Measurements from ENCODE around the gene CFAP61.

The CFAP61 gene

DNA sequence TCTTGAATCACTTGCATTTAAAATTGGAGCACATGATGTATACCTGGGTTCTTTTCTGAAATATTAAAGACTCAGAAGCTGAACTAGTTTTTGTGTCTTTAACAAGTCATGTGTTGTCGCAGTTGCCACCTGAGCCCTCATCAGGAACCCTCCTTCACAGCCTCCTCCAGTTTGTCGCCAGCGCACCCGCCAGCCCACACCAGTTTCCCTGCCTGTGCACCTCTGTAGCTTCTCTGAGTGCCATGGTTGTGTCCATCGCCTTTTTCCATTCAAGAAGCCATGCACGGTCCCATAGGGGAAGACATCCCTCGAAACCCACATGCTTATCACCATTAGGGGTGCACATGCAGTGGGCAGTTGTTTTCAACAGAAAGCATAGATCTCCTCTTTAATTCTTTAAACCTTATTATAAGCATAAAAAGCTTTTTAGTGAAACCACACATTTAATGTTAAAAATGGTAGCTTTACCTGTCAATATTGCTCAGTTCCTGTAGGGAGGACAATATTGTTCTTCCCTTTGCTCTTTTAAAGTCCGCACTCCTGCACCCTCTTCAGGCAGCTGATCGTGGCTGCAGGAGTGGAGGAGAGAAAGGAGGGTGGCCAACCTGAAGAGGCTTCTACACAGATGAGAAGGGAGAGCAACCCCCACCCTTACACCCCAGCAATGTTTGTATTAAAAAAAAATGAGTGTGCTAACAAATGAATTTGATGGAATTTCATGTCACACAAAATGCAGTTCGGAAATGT, 121.9 kb downstream of the CFAP61 start:
- no peak for DNase-seq

DNA sequence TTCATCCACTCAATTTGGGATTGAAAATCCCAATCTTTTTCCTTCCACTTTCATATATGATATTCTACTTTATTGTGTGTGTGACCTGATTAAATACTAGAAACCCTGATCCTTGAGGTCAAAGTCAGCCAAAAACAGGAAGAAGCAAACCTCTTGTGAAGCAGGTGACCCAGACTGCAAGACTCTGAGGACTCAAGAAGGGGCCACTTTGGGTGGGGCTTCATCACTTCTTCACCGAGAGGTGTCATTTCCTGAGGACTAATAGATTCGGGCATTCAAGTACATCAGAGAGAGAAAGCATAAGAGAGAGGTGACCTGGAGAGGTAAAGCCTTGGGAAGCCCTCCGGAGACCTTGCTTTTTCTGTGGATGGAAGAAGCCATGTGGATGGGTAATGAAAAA, 129.0 kb downstream of the CFAP61 start:
- no peak for DNase-seq

DNA sequence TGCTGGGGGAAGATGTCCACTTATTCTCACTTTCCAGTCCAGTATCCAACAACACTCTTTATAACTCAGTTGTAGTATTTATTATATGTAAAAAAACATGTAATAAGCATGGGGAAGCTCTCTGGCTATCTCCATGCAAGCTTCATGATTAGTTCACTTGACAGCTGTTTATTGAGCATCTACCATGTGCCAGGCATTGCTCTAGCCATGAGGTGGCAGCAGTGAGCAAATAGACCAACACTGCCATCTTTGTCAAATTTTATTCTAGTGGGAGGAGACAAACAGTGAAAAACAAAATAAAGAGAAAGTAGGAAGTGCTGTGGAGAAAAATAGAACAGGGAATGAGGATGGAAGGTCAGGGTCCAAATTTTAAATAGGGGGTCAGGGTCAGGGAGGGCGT, 131.8 kb downstream of the CFAP61 start:
- DNase-seq, result no peak

DNA sequence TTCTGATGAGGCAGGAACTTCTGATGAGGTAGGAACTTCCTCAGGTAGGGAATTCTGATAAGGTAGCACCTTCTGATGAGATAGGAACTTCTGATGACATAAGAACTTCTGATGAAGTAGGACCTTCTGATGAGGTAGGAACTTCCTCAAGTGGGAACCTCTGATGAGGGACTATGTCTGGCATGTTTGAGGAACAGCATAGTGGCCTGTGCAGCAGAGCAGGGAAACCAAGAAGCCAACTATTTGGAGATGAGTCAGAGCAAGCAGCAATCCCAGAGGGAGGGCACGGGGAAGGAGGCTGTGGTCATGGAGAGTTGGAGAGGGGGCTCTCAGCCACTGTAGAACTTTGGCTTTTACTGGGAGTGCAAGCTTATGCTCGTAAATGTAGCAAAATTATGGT, 132.4 kb downstream of the CFAP61 start:
- no peak for DNase-seq

DNA sequence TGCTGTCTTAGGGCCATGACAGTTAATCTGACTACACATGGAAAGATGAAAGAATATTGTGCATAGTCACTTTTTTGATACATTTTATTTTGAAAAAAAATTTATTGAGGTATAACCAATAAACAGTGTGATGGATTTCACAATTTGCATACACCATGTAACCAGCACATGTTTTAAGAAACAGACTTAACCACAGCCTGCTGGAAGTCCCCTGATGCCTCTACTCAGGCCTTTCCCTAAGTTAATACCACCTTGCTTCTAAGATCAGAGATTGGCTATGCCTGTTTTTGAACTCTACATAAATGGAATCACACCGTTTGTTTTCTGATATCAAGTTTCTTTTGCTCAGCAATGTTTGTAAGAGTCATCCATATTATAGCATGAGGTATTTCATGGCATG, 136.3 kb downstream of the CFAP61 start:
- DNase-seq, result no peak

DNA sequence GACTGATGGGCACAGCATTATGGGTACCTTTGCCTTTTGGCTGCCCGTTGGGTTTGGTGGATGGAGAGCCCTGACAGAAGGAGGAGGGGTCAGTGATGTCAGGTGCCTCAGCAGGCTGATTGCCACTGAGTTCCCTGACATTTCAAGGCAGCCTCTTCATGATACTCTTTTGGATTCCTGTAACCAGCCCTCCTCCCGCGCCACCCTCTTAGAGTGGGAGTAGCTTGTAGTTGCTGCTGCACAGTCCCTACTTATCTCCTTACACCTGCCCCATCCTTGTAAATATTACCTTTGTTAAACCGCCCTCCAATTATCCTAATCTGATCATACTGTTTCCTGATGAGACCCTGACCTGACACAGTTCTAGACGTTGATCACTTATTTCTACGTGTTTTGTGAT, 140.0 kb downstream of the CFAP61 start:
- DNase-seq, result no peak

DNA sequence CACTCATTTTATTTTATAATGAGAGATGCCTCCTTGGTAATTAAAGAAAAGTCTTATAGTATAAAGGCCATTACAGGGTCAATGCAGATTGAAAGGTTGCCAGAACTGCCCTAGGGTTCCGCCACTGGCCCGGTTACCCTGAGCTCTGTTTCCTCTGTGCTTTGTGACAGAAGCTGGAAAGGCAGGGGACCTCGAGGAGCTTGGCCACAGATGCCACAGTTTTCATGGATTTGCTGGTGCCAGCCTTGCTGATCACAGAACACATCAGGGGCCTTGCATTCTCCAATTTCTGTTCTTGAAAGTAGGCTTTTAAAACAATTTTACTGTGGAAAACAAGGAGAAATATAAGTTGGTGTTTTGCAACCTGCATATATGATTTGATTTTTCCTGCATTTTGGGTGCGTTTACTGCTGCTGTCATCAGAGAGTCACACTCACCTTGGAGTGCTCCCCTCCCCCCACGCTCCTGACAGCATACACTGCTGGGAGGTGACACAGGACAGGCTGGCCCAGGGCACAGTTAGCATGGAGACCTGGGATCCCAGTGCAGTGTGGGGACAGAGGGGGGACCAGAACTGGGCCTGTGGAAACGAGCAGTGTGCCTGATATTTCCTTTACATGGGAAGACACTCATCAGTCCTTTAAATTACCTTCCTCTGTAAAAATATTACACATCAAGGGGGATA, 142.8 kb downstream of the CFAP61 start:
- DNase-seq, result peak in 1 of 2 experiments; percentile 71

DNA sequence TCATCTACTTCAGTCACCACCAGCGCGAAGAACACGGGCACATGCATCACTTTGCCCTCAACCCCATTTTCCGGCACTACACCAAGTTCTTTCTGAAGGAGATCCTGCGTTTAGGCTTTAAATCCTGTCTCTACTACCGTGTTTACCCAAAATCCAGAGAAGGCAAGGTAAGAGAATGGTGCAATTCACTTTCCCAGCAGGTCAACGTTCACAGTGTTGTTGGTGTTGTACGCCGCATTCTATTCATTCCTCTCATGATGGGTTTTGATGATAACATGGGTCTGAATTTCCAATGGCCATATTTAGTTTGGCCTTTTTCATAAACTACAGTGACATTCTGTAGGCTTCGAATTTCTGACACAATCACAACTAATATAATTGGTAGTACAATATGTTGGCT, 144.3 kb downstream of the CFAP61 start:
- DNase-seq, result no peak

DNA sequence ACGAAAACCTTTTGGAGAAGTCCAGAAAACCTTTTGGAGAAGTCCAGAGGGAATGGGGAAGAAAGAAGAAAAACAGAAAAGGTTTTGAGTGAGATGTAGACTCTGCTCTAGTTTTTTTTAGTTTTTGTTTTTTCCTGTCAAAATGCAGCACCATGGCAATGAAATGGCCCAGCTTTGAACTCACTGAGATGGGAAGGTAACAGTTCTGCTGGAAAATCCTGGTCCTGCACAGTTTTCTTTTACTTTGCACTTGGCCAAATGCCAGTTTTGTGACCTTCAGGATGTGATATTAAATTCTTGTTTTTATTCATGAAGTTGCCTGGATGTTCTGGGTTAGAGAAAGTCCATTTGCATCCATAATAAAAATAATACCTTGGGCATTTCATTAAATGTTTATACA, 145.7 kb downstream of the CFAP61 start:
- no peak for DNase-seq

DNA sequence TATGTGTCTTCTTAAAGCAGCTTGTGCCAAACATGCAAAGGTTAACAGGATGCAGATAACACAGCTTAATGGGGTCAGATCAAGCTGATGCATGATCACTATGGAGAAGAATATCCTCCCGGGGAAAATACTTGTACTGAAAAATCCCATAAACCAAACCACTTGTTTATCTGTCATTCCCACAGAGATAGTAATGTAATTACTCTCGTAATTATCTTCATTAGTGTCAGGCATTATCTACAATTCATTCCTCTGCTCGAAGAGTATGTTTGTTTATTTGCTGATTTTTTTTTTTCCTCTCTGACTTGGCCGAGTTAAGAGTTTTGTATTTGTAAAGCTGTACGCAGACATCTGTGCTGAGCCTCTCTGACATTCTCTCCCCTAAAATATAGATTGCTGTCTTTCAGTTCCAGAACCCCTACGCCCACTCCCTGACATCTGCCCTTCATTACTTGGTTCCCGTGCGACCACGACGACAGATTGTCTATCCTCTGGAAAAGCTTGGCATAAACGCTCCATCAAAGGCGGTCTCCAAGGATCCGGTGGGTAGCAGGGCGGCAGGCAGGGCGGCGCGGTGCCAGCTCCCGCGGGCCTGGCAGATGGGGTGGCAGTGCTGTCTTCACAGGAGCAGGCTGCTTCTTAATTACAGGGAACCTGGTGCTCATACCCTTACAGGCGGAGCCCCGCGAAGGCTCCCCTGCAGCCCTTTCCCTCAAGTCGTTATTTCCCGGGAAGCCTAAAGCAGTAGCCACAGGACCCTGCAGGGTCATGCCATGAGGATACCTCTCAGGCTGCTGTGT, 147.2 kb downstream of the CFAP61 start:
- DNase-seq, result peak; percentile 69 to 77

DNA sequence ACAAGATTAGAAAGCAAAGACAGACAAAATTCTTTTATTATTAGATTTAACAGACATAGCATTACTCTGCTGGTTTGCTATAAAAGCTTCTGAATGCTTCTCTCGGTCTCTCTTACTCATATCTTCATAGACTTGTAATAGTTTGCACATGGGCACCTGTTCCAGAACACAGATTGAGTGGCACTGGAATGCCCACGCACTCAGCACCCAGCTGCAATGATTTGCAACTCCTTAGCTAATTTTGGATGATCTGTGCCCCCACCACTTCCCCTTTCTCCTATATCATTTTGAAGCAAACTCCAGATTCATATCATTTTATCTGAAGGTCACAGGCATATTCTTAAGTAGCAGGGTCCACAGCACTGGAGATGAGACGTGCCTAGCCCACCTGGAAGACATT, 148.8 kb downstream of the CFAP61 start:
- no peak for DNase-seq

DNA sequence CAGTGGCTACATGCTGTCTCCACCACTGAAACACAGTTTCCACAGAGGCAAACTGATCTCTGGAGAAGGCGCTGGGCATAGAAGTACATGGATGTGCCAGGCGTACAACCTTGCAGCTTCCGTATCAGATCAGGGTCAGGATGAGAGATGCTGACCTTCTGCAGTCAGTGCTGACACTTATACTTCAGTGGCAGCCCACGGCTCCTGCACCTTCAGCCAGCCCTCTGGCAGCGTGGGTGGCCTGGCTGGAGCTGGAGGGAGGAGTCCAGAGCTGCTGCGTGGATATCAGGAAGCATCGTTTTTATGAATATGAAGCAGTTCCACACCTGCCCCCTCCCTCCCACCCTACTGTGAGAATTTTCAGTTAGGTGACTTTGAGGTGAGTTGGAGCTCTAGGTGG, 149.3 kb downstream of the CFAP61 start:
- DNase-seq, result no peak

DNA sequence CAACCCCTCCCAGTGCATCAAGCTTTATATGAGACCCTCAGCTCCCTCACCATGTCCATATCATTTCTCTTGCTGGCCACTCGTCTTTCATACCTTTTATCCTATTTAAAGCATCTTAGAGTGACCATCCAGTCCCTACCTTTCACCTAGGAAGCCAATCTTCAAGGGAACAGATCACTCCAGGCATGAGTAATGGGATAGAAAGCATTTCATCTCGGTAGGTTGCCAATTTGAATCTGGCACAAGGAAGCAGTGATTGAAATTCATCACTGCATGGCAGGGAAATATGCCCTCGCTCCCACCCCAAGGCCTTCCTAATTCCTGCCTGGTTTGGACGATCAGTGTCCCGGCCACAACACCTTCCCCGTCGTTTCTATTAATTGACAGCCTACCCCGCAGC, 150.4 kb downstream of the CFAP61 start:
- DNase-seq, result no peak

DNA sequence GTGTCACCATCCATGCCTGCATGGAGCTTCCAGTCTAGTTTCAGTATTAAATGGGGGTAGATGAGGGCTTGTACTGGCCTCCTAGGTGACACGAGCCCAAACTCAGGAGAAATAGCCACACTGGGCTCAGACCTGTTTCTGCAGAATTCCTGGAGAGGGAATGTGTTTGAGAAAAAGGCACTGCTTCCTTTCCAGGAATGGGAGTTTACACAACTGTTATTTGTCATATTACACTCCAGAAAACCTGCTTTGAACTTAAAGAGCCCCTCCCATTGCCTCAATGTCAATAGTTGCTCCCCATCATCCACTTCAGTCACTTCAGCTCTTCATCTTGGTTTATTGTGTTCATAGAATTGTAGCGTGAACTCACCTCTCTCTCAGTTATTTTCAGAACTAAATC, 151.5 kb downstream of the CFAP61 start:
- DNase-seq, result no peak

DNA sequence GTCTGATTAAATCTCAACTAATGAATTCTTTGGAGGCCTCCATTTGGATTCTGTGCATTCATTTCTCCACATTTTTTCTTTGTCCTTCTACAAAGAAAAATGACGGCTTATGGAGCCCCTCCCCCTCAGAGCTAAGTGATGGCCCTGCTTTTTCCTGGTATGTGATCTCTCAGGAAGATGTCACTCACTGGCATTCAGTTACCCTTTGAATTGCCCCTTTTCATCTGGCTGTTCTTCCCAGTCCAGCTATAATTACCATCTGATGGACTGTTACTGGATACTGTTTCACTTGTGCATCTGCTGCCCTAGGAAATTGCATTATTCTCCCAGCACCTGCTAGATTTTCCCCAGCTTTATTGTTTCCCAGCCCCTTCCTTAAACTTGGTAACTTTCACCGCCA, 151.9 kb downstream of the CFAP61 start:
- DNase-seq, result no peak

DNA sequence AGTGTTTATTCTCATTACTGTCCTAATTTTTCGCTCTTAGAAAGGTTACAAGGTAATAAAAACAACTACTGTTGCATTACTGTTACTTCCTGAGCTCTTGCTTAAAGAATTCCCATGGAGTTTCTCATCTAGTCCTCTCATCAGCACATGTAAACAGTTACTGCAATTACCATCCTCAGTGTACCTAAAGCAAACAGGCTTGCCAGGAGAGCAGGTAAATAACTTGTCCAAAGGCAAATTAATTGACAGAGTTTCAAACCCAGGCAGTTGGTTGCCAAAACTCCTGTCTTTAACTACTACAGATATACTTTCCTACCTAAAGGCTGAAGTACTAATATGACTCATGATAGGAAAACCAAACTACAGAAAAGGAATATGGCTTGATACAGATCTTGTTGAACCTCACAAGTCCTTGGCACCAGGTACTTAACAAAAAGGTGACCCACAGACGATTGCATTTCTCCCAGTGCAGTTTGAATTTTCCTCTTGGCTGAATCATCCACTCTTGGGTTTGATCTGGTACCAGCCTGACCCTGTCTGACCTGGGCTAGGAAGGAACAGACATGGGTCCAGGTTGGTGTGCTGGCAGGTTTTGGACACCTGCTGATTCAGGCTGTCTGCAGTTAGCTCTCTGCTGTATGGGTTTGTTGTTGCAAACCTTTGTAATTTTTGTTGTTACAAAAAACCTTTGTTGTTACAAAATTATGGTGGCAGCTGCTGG, 153.0 kb downstream of the CFAP61 start:
- DNase-seq, result no peak

DNA sequence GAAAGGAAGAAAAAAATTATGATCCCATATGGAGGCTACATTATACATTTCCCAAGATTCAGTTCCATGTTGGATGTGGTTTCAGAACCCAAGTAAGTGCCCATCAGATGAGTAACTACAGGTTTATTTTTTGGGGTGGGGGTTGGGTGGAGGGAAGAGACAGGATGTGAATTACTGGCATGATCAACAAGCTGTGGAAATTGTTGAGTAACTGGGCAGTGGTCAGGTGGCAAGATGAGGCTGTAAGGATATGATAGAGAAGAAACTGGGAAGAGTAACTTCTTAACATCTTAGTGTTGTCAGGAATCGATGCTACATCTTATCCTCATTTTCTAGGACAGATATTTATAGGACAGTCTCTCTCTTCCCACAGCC, 153.5 kb downstream of the CFAP61 start:
- DNase-seq, result no peak

DNA sequence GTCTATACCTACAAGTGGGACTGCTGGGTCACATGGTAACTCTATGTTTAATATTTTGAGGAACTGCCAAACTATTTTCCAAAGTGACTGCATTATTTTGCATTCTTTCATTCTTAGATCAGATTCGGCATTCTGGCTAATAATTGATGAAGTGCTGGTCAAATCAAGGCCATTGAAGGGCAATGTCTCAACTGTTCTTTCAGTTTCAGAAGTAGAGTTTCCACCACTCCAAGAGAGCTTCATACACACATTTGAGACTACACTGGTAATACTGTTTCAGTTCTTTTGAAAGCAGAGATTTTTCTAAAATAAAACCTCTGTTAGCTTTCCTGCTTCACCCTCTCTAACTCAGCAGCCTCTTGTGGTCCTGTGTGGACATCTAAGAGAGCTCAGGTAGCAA, 154.5 kb downstream of the CFAP61 start:
- DNase-seq, result no peak

DNA sequence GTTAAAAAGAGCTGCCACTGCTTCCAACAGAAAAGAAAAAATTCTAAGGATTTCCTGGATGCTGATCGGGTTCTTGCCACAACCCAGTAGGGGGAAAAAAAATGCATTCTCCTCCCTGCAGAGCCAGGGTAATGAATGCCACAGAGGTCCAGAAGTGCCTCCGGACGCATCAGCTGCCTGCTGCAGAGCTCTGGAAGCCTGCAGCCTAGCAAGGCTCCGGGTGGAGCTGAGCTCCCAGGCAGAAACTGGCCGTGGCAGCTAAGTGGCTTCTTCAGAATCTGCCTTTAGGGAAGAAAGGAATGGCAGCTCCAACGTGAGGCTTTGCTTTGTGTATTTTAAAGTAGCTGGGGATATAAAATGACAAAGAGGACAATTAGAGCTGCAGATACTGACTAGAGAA, 155.0 kb downstream of the CFAP61 start:
- DNase-seq, result no peak

DNA sequence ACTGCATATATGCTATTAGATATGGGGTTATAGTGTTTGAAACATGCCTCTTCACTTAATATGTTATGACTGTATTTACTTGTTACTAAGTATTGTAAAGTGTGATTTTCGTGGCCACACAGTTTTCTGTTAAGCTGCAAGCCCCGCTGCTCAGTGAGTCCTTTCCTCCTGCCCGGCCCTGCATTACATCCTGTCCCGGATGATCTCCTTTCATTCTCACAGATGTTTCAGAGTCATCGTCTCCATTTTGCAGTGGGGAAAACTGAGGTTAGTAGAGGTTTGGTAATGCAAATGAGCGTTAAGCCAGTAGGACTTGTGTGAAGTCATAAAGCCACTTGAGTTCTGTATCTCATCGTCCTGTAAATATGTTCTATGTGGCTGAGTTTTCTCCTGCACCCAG, 155.5 kb downstream of the CFAP61 start:
- no peak for DNase-seq

DNA sequence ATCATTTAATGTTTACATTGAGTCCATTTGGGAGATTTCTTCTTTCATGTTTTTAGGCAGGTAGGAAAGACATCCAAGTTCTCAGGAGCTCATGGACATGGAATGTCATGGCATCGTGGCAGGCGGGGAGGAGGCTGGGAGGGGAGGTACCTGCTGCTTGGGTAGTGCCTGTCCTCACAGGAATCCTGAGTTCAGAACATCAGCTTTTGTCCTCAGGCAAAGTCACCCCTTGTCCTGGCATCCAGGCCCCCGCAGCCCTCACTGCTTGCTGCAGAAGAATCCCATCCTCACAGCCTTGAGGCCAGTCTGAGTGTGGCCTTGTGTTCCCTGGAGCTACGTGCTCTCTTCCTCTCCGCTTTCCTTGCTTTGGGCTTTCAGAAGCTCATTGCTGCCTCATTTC, 157.4 kb downstream of the CFAP61 start:
- DNase-seq, result no peak

DNA sequence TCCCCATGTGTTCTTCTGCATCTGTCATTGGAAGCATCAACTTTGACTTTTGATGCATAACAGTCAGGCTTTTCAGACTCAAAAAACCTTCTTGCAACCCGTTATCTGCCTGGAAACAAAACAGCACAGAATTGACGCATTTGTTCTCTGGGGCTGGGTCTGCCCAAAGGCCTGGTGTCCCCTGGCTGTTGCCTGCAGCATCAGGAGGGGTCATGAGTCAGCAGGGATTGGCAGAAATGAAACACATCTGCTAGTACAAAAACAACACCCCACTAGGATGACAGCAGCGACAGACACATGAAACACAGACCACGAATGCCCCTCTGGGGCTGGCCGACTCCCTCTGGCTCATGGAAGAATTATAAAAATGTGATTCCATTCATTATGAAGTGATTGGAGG, 158.0 kb downstream of the CFAP61 start:
- no peak for DNase-seq

DNA sequence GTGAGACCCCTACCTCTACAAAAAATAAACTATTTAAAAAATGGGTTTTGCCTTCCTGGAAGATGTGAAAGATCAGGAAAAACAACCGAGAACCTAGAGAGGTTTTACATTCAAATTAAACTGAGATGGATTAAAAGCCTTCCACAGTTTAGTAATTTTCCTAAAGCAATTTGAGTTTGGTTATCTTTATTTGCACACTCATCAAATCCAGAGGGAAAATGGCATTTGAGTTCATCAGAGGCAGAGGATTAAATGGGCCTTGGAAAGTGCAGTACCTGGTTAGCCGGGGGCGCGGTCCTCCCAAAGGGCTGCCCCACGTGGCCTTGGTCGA, 158.6 kb downstream of the CFAP61 start:
- DNase-seq, result no peak
